ENCODE results near the gene EDIL3. TPM values are rescaled to one million over a fixed set of nuclear protein-coding genes. Genes with fewer than 3 reads are reported as not detected.

Gene EDIL3
- total and polyA plus RNA-seq, 10 of the 15 experiments (the other 5 are each of a cell fraction or from before 2014, with no cell fraction given) = 0.01 to 0.62 (median 0.20) TPM

- Histone ChIP-seq H3K27ac (ENCODE audit: control insufficient read depth, insufficient read depth) (no peak overlapping the region), H3K36me3 (ENCODE audit: control insufficient read depth in 2 of 2, insufficient read depth in 2 of 2, low read length in 1 of 2) (no peaks in the 10 kb centered on the region), H3K79me2 (ENCODE audit: control insufficient read depth, insufficient read depth, low read length) (no peaks in the 10 kb centered on the region), H3K9ac (ENCODE audit: control insufficient read depth, insufficient read depth, low read length) (no peak overlapping the region), H2AFZ (ENCODE audit: control insufficient read depth, low read depth, low read length) (no peak overlapping the region), H3K4me2 (ENCODE audit: control insufficient read depth, insufficient read depth) (no peak overlapping the region), H3K9me3 (replicated peaks; ENCODE audit: control insufficient read depth, insufficient read depth, low read length) (no peaks in the 10 kb centered on the region), H3K4me3 (no peak overlapping the region), H3K4me1 (ENCODE audit: control insufficient read depth, insufficient read depth, low read length) (no peaks in the 10 kb centered on the region), H4K20me1 (ENCODE audit: control insufficient read depth, insufficient read depth) (no peaks in the 10 kb centered on the region), H3K27me3 (replicated peaks in 1 of 2; ENCODE audit: control insufficient read depth in 2 of 2, insufficient read depth in 2 of 2, low read length in 1 of 2) (no peaks in the 10 kb centered on the region; a peak in 1 of 4 replicates)
- FAIRE-seq (no peak), ATAC-seq (peak; percentile 55), DNase-seq (ENCODE audit: low read depth, low spot score) (no peak)
- SMC1A ChIA-PET (ENCODE audit: uncharacterized antibody, unreplicated experiment) = interaction anchor here (0.9 to 1.4 kb wide), 3 partner anchors 9 to 56 kb away, joined by 3 to 4 read pairs (median 3); no protein-coding TSS in a partner anchor
- 3% methylated on average over 3 of the region's 3 CpGs for WGBS (ENCODE audit: insufficient coverage, insufficient replicate concordance, low lambda C conversion rate, missing lambda C conversion rate)
- BruUV-seq (replicated peaks) = no TSS peak
- POLR2A ChIA-PET = interaction anchor here (0.6 kb wide), 1 partner anchor 65 kb away, joined by 3 read pairs; no protein-coding TSS in a partner anchor
- RAD21 ChIA-PET (ENCODE audit: unreplicated experiment) = no interaction called here
- in situ Hi-C loops (cut with MboI) = no loop called here
- CTCF ChIA-PET = interaction anchor here (0.9 to 1.5 kb wide), 2 partner anchors 9 to 12 kb away, joined by 4 to 5 read pairs; no protein-coding TSS in a partner anchor
- TF ChIP-seq NBN (IDR thresholded peaks at IDR 0.05) (no peak), HDAC2 (IDR thresholded peaks at IDR 0.05) (no peak)
- intact Hi-C loops (cut with micrococcal nuclease; ENCODE audit: unreplicated experiment) = no loop called here
Measured at GRCh38 chr5:84181093-84181492, 203.6 kb downstream of the EDIL3 start.

DNA sequence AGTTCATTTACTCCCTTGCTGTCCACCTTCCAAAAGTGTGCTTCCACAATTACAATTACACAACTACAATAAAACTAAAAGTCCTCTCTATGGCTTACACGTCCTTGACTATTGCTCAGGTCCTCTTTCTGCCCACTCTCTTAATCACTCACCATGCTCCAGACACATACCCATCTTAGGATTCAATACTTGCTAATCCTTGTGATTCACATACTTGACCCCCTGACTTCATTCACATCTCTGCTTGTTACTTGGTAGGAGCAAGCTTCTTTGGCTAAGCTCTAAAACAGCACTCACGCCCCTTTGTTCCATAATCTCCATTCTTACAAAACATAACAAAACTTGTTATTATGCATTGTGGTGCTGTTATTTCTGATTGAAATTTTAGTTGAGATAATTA lies 215.8 kb downstream of the EDIL3 start:
- Histone ChIP-seq H3K27ac (ENCODE audit: control insufficient read depth, insufficient read depth) (no peak overlapping the region), H3K9me3 (replicated peaks; ENCODE audit: control insufficient read depth, insufficient read depth, low read length) (no peaks in the 10 kb centered on the region), H3K4me3 (no peak overlapping the region), H3K27me3 (replicated peaks in 1 of 2; ENCODE audit: control insufficient read depth in 2 of 2, insufficient read depth in 2 of 2, low read length in 1 of 2) (no peaks in the 10 kb centered on the region), H2AFZ (ENCODE audit: control insufficient read depth, low read depth, low read length) (no peak overlapping the region), H3K4me2 (ENCODE audit: control insufficient read depth, insufficient read depth) (no peak overlapping the region), H3K36me3 (ENCODE audit: control insufficient read depth in 2 of 2, insufficient read depth in 2 of 2, low read length in 1 of 2) (no peaks in the 10 kb centered on the region), H3K4me1 (ENCODE audit: control insufficient read depth, insufficient read depth, low read length) (no peaks in the 10 kb centered on the region), H4K20me1 (ENCODE audit: control insufficient read depth, insufficient read depth) (no peaks in the 10 kb centered on the region), H3K79me2 (ENCODE audit: control insufficient read depth, insufficient read depth, low read length) (no peaks in the 10 kb centered on the region), H3K9ac (ENCODE audit: control insufficient read depth, insufficient read depth, low read length) (no peak overlapping the region)
- no TSS peak for BruUV-seq (replicated peaks)
- RAD21 ChIA-PET (ENCODE audit: unreplicated experiment) = interaction anchor here (0.7 kb wide), 1 partner anchor 468 kb away, joined by 3 read pairs; no protein-coding TSS in a partner anchor
- TF ChIP-seq FOXK2 (IDR thresholded peaks at IDR 0.05) (no peak), SMAD5 (IDR thresholded peaks at IDR 0.05; ENCODE audit: low read depth) (no peak), ZBTB40 (IDR thresholded peaks at IDR 0.05; ENCODE audit: borderline replicate concordance) (no peak), EP300 (IDR thresholded peaks at IDR 0.05; ENCODE audit: borderline replicate concordance in 1 of 2, control insufficient read depth in 1 of 2, low read depth in 2 of 2, low read length in 2 of 2) (no peak)
- FAIRE-seq (no peak), DNase-seq (ENCODE audit: low read depth, low spot score) (no peak), ATAC-seq (no peak)
- 43% methylated on average over 2 of the region's 2 CpGs for WGBS (ENCODE audit: insufficient coverage, insufficient replicate concordance, low lambda C conversion rate, missing lambda C conversion rate)
- SMC1A ChIA-PET (ENCODE audit: uncharacterized antibody, unreplicated experiment) = no interaction called here
- POLR2A ChIA-PET = no interaction called here
- in situ Hi-C loops (cut with MboI) (no loop called here), intact Hi-C loops (cut with micrococcal nuclease; ENCODE audit: unreplicated experiment) (no loop called here)
- CTCF ChIA-PET = no interaction called here
